SK-N-SH (cell line): ENCODE data around the gene PLEKHF1.

ENCODE experiments used
- CTCF ChIP-seq: fragments of 200-600 bp; sonication (generic); IDR thresholded peaks from 2 replicates; pipeline ENCODE4 v1.6.1; 2017; ENCODE audit warnings: antibody characterized with exemption, mild to moderate bottlenecking, moderate library complexity
- ELF1 ChIP-seq: IDR thresholded peaks from 2 replicates; pipeline ENCODE4 v1.4.0; 2012
- EP300 ChIP-seq, 2 experiments: IDR thresholded peaks; 2 replicates each; pipeline versions ENCODE4 v1.4.0 to v1.6.1; 2012; ENCODE audit warnings: borderline replicate concordance in 1 of 2, low read depth in 1 of 2, low read length in 1 of 2
- NRF1 ChIP-seq: IDR thresholded peaks from 2 replicates; pipeline ENCODE4 v1.6.1; 2012; ENCODE audit warnings: low read depth, mild to moderate bottlenecking, low read length
- POLR2AphosphoS5 ChIP-seq: IDR thresholded peaks from 2 replicates; pipeline ENCODE4 v1.6.1; 2012; ENCODE audit warnings: low read depth, low read length
- RAD21 ChIP-seq: IDR thresholded peaks from 2 replicates; pipeline ENCODE4 v1.6.1; 2012; ENCODE audit warnings: mild to moderate bottlenecking, low read length
- RCOR1 ChIP-seq: fragments of 150-350 bp; IDR thresholded peaks from 2 replicates; pipeline ENCODE4 v1.6.1; 2017; ENCODE audit warnings: antibody characterized with exemption, low read length
- REST ChIP-seq: IDR thresholded peaks from 2 replicates; pipeline ENCODE4 v1.6.1; 2012; ENCODE audit warnings: mild to moderate bottlenecking, low read depth, low read length, moderate library complexity
- TEAD4 ChIP-seq: IDR thresholded peaks from 2 replicates; pipeline ENCODE4 v1.4.0; 2012; ENCODE audit warnings: mild to moderate bottlenecking, borderline replicate concordance; ENCODE audit not compliant: insufficient read depth
- USF2 ChIP-seq: fragments of 150-350 bp; IDR thresholded peaks from 2 replicates; pipeline ENCODE4 v1.6.1; 2017; ENCODE audit warnings: antibody characterized with exemption, low read length, low read depth, borderline replicate concordance
- ZBTB33 ChIP-seq: IDR thresholded peaks from 2 replicates; pipeline ENCODE4 v1.4.0; 2012; ENCODE audit warnings: low read depth, borderline replicate concordance

- TF ChIP-seq CTCF: no peak
- TF ChIP-seq EP300 (IDR thresholded peaks at IDR 0.05; ENCODE audit: borderline replicate concordance in 1 of 2, low read depth in 1 of 2, low read length in 1 of 2): no peak
- TF ChIP-seq NRF1: no peak
- TF ChIP-seq POLR2AphosphoS5: no peak
- TF ChIP-seq TEAD4: no peak
- no peak for TF ChIP-seq REST
- TF ChIP-seq USF2: no peak
- no peak for TF ChIP-seq ZBTB33
- TF ChIP-seq RCOR1: no peak
- no peak for TF ChIP-seq RAD21
- TF ChIP-seq ELF1: no peak
These were observed 39.6 kb downstream of the PLEKHF1 start for GRCh38 chr19:29704562-29705558.
